Measurements from ENCODE around the gene C4orf17.

GRCh38 chr4:99552872-99553271 is 42.1 kb downstream of the C4orf17 start:
- TF ChIP-seq EZH2phosphoT487 (IDR thresholded peaks at IDR 0.05; ENCODE audit: borderline replicate concordance) (no peak), CTCF (conservative IDR thresholded peaks at IDR 0.05; ENCODE audit: low read length) (no peak)
